CD4-positive, alpha-beta T cell treated with Interleukin-17A for 1 hour (primary cell): ENCODE measurements around the gene COX7B.
"Not testable (repeated sequence)": the region's sequence is repeated elsewhere in the genome, so short reads cannot be mapped to it uniquely, and the experiment has no call there.

Source experiments
- DNase-seq: peaks from one replicate; pipeline ENCODE4 v3.0.0-alpha.2; 2020

COX7B gene, protein sequence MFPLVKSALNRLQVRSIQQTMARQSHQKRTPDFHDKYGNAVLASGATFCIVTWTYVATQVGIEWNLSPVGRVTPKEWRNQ

DNA sequence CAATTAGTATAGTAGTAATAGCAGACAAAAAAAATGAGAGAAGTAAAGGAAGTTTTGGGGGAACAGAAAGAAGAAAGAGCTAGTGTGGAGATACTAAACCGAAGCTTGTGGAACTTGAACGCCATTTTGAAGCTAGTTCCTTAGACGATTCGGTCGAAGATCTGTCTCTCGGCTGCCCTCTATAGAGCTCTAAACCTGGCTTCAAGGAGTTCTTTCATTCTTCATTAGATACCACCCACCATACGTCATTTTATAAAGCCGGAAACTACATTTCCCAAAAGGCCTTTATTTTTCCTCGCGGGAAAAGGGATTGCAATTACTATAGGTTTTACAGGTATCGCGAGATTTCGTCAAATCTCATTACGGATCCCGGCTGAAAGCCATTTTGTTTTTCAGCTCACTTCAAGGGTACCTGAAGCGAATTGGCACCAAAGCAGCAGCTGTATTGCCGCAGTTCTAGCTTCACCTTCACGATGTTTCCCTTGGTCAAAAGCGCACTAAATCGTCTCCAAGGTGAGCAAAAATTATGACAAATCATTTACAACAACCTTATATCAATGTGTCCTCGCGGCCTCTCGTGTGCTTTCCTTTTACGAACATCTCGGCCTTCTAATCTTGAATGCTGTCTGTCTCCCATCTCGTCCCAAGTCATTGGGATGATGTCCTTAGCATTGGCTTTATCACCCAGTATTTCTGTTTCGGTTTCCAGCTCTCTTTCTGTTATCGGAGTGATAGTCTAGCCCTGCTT, at the start of gene COX7B:
Gene COX7B (plus strand): TSS at position 388 of the 748 bp plus-strand sequence. CDS start 86 bp downstream, at position 474.
- DNase-seq: peak; percentile 96

DNA sequence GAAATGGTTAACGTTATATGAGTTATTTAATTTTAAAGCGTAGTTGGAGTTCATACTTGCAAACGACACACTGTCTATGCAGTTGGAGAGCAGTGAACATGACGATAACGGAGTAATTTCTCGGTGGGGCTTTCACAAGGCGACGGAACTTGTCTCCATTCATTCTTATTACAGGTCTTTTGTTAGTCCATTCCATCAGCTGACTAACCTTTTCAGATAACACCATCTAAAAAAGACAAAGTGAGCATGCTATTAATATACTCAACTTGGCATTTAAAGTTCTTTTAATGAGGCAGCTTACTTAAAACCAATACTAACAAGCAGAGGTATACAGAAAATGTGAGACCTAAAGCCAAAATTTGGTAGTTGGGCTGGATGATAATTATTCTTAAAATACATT, 23.9 kb upstream of the COX7B start:
- DNase-seq: no peak

DNA sequence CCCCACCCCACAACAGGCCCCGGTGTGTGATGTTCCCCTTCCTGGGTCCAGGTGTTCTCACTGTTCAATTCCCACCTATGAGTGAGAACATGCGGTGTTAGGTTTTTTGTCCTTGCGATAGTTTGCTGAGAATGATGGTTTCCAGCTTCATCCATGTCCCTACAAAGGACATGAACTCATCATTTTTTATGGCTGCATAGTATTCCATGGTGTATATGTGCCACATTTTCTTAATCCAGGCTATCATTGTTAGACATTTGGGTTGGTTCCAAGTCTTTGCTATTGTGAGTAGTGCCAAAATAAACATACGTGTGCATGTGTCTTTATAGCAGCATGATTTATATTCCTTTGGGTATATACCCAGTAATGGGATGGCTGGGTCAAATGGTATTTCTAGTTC, 17.9 kb upstream of the COX7B start:
- not testable (repeated sequence) for DNase-seq

DNA sequence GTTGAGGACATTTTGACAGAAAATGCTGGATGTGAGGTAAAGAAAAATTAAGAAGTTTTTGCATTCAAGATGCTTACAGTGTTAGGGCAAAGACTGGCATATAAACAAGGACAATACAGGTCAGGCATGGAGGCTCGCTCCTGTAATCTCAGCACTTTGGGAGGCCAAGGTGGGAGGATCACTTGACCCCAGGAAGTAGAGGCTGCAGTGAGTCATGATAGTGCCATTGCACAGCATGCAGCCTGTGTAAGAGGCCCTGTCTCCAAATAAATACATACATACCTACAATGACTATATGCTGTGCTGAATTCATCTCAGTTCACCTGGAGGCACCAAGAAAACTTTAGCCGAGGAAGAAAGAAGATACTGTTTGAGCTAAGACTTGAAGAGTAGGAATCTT, 6.4 kb upstream of the COX7B start:
- no peak for DNase-seq

DNA sequence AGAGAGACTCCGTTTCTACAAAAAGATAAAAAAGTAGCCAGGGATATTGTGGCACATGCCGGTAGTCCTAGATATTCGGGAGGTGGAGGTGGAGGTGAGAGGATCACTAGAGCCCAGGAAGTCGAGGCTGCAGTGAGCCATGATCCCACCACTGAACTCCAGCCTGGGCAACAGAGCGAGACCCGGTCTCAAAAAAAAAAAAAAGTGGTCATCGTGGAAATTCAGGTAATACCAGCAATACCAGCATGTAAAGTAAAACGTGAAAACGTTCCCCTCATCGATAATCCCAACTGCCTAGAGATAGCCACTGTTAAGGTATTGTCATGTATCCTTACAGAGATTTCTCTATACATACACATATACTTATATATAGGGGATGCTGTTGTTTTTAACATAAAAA, 5.6 kb upstream of the COX7B start:
- DNase-seq: no peak

DNA sequence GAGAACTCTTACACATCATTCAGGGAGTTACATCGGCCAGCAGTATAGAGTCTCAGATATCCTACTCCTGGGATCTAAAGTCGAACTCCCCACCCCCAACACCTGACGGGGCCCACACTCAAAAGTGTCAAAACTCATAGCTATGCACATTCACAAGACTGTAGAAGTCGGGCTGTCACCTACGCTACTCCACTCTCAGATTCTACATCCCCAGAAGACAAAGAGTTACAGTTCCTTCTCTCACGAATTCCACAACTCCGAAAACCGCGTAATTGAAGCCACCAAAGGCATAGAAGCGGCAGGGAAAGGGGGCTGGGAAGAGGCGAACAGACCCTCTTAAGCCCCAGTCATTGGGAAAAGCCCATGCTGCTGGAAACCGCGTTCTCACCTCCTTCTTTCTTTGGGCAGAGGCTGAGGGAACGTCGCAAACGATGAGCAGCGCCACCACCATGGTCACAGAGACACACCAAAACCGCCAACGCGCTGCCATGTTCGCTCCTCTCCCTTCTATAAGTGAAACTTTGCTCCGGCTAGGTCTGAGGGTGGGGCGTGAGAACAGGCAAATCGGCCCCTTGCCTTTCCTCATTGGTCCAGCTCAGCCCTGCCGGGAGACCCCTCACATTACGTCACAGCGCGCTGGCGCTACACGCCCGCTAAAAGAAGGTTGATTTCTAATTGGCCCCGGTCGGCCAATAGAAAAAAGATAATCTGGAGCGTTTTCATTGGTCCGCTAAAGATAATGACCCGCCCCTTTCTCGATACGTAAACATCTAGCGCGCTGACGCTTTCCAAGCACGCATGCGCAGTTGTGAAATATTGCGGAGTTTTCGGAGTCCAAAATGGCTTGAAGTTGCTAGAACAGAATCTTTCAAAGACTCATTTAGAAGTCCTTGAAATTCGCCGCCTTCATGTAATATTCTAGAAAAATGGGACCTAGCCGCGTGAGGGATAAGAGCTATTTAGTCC, 4.1 kb upstream of the COX7B start, which contains the start of gene MAGT1:
Gene MAGT1 (minus strand): TSS at position 515 of the 966 bp plus-strand sequence. CDS start 25 bp downstream, at position 490.
- DNase-seq: peak; percentile 97

DNA sequence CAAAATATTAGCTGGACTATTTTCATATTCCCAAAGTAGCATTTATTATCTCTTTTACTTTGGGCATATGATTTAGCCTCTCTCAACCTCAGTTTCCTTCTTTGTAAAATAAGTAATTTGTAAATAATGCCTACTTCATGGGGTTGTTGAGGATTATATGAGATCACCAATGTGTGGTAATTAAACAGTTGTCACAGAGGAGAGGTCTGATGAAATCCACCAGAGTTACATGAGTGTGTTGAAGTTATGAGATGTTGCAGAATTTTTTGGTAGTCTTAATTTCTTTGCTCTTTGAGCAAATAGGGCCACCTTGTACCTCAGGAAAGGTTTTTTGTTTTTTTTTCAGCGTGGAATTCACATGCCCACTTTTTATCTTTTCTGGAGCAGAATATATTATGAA, 1.4 kb downstream of the COX7B start:
- no peak for DNase-seq

DNA sequence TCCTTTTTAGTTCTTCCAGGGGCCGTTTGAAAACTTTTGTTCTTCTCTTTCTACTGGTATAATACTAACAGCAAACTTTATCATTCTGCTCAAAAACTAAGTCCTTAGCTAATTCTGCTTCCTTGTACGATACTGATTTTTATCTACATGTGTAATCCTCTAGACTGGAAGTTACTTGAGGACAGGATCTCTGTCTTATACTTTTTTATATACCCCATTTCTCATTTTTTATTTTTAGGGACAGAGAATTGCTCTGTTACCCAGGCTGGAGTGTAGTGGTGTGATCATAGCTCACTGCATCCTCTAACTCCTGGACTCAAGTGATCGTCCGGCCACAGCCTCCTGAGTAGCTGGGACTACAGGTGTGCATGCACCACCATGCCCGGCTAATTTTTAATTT, 2.2 kb downstream of the COX7B start:
- DNase-seq: no peak

DNA sequence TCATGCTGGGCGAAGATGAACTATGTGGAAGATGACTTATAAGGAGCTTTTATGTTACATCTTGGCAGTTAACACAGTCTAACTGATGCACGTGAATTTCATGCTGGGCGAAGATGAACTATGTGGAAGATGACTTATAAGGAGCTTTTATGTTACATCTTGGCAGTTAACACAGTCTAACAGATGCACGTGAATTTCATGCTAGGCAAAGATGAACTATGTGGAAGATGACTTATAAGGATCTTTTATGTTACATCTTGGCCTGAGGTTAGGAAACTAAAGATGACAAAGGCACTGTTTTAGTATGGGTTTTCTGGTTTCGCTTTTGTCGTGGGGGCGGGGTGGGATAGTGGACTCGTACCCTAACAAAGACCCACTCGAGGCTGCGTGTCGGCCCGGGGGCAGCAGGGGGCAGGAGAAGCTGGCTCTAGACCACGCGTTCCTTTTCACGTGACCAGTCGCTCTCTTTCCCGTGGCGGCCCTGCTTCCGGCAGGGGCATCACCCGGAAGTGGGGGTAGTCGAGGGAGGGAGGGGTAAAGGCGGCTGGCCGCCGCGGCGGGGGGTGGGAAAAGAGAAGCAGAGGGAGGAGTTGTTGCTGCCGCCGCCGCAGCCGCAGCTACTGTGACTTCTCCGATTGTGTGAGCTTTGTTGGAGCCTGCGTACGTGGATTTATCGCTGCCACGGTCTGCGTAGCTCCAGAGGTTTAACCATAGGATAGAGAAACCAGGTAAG, 11.0 kb downstream of the COX7B start, which contains the start of gene ATP7A:
Gene ATP7A (plus strand): TSS at position 586 of the 733 bp plus-strand sequence. CDS start 60,949 bp downstream, outside the sequence.
- DNase-seq: peak; percentile 95

DNA sequence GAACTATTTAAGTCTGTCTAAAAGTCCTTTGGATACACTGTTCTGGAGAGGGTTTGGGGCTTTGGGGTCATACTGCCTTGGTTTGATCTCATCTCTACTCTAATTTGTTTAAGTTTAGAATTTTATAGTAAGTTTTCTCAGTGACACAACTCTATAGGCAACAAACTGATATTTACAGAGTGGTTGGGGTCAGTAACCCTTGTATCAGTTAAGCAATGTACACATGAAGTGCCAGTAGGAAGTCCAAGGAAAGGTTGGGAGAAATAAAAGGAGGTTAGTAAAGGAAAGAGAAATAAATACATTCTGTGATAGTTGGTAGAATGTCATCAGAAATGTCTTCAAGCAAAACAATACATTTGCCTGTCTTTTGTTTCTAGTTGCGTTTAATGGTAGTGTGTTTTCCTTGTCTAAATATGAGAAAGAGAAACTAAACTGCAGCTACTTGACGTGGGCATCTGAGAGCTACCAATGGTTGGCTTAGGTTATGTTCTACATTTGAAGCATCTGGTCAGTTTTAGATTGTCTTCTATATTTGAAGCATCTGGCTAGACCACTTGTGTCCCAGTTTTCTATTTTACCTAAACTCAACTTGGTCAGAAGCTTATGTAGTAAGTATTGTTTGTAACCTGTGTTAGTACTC, 18.1 kb downstream of the COX7B start:
- peak; percentile 5 for DNase-seq

DNA sequence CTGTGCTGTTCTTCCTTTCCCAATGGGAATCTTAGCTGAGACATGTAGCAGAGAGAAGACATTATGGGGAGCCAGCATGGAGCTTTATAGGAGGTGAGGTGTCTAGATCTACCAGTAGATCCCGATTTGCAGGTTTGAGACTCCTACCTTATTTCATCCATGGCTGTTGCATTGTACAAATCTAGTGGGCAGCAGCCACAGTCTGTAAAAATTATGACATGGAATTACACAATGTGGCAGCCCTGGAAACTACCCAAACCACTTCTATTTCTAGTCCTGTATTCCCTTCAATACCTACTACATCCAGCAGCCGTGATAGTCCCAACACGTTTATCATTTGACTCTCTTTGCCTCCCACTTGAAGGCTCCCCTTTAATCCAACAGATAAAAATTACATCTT, 19.3 kb downstream of the COX7B start:
- no peak for DNase-seq

DNA sequence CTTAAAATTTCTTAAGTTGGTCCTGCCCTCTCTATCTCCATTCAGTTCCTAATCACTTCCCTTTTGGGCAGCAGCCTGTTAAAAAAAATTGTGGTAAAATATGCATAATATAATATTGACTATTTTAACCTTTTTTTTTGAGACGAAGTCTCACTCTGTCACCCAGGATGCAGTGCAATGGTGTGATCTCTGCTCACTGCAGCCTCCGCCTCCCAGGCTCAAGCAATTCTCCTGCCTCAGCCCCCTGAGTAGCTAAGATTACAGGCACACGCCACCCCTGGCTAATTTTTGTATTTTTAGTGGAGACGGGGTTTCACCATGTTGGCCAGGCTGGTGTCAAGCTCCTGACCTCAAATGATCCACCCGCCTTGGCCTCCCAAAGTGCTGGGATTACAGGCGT, 20.1 kb downstream of the COX7B start:
- DNase-seq: not testable (repeated sequence)

DNA sequence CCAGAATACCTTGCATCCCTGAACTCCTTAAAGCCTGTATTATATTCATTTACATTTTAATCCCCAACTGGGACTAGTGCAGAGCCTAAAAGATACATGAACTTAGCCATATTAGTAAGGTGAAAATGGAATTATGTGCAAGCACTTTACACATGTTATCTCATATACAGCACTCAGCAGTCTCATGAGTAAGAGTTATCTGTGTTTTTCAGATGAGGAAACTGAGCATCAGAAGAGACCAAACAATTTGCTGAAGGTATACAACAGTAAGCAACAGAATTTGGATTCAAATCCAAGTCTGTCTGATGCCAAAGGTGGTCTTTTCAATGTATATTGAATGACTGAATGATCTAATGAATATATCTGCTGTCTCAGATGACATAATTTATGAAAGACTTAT, 23.5 kb downstream of the COX7B start:
- DNase-seq: no peak

DNA sequence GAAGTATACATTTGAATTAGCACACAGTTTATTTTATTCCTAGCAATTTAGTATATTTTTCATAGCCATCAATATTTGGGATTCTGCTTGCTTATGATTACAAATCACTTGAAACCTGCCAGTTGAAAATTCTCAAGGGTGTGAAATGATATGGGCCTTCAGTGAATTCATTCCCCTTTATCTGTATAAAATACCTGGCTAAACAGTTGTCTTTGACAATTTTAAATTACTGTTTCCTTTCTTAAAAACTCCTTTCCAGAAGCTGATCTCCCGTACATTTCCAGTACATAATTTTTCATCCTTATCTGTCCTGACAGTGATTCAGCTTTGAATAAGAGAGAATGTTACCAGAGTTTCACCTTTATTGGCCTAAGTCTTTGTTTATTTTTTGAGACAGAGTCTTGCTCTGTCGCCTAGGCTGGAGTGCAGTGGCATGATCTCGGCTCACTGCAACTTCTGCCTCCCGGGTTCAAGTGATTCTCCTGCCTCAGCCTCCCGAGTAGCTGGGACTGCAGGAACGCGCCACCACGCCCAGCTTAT, 25.1 kb downstream of the COX7B start:
- DNase-seq: no peak

DNA sequence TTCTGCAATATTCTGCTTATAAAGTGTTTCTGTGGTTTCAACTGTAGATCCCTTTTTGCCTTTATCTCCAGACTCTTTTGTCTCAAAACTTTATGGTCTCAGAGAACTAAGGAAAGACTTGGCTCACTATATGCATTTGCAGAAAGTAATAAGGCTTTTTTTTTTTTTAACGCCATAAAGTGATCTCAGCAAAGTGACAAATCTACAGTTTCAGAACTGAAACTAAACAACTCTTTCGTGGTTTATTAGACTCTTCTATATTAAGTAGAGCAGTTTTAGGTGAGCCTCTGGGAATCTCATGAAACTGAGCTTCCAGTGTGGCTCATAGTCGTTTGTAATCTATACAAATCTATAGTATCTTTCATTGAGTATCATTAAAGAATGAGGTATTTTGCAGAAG, 26.5 kb downstream of the COX7B start:
- no peak for DNase-seq

DNA sequence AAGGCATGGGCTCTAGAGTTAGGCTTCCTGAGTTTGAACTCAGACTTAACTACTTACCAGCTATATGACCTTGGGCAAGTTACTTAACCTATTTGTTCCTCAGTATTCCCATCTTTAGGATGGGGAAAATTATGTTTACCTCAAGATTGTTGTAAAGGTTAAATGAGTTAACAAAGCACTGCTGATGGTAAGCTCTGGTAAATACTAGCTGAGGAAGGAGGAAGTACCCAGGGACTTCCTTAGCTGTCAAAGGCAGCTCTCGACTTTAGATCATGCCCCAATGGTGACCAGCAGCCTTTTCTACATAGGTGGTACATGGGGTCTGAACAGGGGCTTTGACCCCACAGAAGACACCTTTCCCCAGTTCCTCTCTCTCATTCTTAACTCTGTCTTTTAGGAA, 31.3 kb downstream of the COX7B start:
- DNase-seq: no peak

DNA sequence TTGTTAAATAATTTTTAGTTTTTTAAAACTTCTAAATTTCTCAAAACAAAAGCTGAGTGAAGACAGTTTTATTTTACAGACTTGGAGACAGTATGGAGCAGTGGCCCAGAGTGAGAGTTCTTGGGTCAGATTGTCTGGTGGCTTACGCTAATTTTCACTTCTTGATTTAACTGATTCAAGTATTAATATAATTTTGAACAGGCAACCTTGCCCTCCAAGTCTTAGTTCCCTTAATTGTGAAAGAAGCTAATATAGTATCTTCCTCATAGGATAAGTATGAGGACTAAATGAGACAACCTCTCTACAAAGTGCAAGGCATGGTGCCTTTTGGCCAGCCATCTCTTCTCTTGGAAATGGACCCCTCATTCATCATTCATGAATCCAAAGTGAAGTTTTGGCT, 36.6 kb downstream of the COX7B start:
- DNase-seq: no peak

DNA sequence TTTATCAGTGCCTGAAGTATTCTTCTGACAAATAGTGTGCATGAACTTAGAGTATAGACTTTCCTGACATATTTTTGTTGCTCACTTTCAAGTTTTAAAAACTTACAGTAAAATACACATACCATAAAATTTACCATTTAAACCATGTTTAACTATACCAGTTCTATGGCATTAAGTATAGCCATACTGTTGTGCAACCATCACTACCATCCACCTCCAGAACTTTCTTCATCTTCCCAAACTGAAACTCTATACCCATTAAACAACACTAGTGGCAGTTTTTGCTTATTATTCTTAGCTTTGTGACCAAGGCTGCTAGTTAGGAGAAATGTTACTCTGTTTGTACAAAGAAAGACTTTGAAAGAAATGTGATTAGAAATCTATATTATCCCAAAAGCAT, 37.0 kb downstream of the COX7B start:
- no peak for DNase-seq

DNA sequence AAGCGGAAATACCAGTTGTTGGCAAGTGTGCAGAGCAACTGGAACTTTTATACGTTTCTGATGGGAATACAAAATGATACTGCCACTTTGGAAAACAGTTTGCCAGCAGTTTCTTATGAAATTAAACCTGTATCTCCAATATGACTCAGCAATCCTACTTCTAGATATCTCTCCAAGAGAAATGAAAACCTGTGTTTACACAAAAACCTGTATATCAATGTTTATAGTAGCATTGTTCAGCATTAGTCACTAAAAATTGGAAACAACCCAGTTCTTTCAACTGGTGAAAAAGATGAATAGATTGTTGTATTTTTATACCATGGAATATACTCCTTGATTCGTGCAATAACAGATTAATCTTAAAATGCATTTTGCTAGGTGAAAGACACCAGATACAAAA, 38.0 kb downstream of the COX7B start:
- DNase-seq: no peak

DNA sequence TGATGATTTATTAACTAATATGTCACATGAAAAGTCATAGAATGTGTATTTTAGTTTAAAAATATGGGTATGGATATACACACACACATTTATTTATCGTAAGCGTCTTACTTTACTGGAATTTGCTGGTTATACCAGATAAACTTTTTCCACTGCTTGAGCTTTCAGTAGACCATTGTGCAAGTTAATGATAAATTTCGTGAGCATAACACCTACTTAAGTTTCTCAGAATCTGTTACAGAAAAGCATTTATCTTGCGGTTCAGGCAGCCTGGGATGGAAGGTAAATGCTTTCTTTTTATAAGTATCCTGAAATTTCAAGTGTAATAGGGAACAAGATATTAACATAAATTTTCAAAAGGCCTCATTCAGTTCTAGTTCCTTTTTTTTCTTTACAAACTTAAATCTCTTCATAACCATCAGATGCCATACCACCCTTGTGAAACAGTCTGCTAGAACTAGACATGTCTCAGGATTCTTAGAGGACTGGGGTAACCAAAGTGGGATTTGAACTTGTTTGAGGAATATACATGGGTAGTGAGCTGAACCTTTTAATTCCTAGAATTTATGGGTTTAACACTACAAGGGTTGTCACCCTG, 38.9 kb downstream of the COX7B start:
- no peak for DNase-seq

DNA sequence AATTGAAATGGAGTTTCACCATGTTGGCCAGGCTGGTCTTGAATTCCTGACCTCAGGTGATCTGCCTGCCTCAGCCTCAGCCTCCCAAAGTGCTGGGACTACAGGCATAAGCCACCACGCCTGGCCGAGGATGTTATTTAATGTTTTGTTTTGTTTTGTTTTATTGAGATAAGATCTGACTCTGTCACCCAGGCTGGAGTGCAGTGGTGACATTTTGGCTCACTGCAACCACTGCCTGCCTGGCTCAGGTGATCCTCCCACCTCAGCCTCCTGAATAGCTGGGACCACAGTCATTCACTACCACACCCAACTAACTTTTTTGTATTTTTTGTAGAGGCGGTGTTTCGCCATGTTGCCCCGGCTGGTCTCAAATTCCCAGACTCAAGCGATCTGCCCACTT, 45.8 kb downstream of the COX7B start:
- DNase-seq: not testable (repeated sequence)
